Measurements from ENCODE around the gene TNFRSF4.

Gene TNFRSF4

GRCh38 chr1:1216770-1217620 lies 3.0 kb upstream of the TNFRSF4 start:
- peak in 1 of 2 donors; percentile 68 for DNase-seq

GRCh38 chr1:1215881-1216605 lies 2.1 kb upstream of the TNFRSF4 start:
- DNase-seq: no peak

- DNase-seq: peak in 1 of 2 donors; percentile 55
These were observed 1.2 kb upstream of the TNFRSF4 start for GRCh38 chr1:1215080-1215676.

DNA sequence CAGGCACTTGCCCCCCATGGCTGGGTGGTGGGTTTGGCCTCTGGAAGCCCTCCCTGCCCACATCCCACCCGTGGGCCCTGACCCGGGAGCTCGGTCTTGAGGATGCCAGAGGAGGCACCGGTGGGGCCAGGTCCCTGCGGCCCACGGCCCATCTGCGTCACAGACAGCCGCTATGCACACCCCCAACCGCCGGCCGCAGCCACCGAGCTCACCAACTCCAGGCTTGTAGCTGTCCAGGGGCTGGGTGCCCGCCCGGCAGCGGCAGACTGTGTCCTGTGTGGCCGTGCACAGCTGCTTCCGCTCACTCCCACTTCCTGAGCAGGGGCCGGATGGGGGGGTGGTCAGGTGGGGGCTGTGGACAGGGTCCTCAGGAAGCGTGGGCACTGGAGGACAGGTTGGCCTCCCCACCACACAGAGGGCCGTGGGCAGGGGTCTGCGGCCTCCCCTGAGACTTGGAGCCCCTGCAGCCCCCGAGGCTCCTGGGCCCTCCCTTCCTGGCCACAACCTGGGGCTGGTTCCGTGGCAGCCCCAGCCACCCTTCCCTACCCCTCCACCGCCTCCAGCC lies 1.1 kb downstream of the TNFRSF4 start:
- DNase-seq: peak; percentile 63 to 65

GRCh38 chr1:1211541-1212441 lies 2.2 kb downstream of the TNFRSF4 start:
- no peak for DNase-seq

GRCh38 chr1:1210726-1211540 lies 3.0 kb downstream of the TNFRSF4 start:
- no peak for DNase-seq

- peak; percentile 51 to 58 for DNase-seq
These were observed 5.1 kb downstream of the TNFRSF4 start for GRCh38 chr1:1208713-1209433.

DNA sequence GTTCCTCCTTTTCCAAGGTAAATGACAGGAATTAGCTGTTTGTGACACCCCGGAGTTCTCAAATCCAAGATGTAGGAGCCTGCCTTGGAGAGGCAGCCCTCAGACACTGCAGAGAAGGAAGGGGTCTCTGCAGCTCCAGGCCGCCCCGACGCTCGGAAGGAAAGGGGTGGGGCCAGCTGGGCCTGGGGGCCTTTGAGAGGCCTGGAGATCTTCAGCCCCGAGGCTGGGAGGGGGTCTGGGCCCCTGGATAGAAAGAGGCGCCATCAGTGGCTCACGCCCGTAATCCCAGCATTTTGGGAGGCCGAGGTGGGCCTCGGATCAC lies 6.4 kb downstream of the TNFRSF4 start:
- DNase-seq: no peak

- DNase-seq: no peak
These were observed 6.9 kb downstream of the TNFRSF4 start for GRCh38 chr1:1206966-1207531.

- peak; percentile 48 for DNase-seq
These were observed 7.5 kb downstream of the TNFRSF4 start, which contains the start of gene TNFRSF18 for GRCh38 chr1:1206376-1206965. TSS of gene TNFRSF18 (minus strand) at chr1:1206592. CDS start at chr1:1206571, 21 bp downstream.

DNA sequence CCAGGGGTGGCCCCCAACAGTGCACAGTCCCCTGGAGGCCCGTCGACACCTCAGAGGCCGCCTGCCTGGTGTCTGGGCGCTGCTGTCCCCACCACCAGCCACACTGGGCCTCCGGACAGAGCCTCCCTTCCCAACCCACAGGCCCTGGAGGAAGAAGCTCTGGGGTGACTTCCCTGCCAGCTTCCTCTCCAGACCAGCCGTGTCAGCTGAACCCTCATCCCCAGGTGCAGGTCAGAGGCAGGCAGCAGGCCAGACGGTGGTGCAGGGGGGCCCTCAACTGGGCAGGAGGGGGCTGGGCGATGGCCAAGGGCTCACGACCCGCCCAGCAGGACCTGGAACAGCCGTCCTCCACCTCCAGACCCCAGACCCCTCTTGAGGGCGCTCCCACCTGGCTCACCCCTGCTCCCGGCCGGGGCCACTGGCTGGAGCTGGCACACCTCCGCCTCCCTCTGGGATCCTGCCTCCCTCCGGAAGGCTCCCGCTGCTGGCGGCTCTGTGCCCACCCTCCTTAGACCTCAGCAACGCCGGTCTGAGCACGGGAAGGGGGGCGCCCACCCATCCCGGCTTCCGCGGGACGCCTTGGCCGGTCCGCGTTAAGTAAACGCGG lies 8.1 kb downstream of the TNFRSF4 start:
- DNase-seq: no peak

- DNase-seq: no peak
These were observed 8.8 kb downstream of the TNFRSF4 start for GRCh38 chr1:1204998-1205768.

GRCh38 chr1:1204425-1204920 lies 9.5 kb downstream of the TNFRSF4 start:
- DNase-seq: no peak

- DNase-seq: no peak
These were observed 10.2 kb downstream of the TNFRSF4 start for GRCh38 chr1:1203561-1204424.

- DNase-seq: no peak
These were observed 11.0 kb downstream of the TNFRSF4 start for GRCh38 chr1:1202831-1203560.

Data from CD4-positive, alpha-beta T cell treated with Interleukin-1 beta for 1 hour (primary cell).